Measurements from ENCODE around the gene SLC35G6. TPM values are rescaled to one million over a fixed set of nuclear protein-coding genes. Genes with fewer than 3 reads are reported as not detected.

Gene SLC35G6
- total RNA-seq, 1 donor, result not detected

DNA sequence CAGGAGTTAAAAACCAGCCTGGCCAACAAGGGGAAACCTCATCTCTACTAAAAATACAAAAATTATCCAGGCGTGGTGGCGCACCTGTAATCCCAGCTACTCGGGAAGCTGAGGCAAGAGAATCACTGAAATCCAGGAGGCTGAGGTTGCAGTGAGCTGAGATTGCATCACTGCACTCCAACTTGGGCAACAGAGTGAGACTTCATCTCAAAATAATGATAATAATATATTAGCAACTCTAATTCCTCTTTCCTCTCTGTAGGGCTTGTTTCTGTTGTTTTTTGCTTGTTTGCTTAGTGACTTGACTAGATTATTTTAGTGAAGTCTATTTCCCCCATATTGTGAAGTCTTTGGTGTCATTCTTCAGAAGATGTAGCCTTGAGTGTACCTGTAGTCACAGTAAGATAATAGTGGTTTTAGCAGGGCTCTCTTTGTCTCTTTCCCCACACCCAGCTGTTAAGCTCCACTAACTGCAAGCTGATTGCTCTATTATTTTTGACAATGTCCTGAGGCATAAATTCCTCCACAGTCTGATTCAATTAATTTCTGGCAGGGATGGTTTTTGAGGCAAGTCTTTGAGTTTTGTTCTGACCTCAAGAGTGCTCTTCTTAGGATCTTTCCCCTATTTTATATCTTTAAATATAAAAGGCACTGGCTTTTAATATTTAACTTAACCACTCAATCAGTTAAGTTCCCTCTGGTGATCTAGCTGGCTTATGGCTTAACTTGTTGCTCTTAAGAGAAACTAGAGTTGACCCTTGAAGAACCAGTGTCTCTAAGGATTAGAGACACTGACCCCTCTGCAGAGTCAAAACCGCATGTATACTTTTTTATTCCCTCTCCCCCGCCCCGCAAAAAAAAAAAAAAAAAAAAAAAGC lies 49.0 kb downstream of the SLC35G6 start:
- no peaks in the 10 kb centered on the region for H3K27me3 ChIP-seq (ENCODE audit: insufficient read depth, low read length)

More for the DNA sequence above, 49.0 kb downstream of the SLC35G6 start:
- Histone ChIP-seq H3K4me3 (ENCODE audit: low read length) (no peak overlapping the region), H3K9me3 (ENCODE audit: low read depth, low read length) (peaks cover 4% of the 10 kb centered on the region), H3K4me1 (ENCODE audit: insufficient read depth, low read length) (no peaks in the 10 kb centered on the region)

Other genes with a start within 250 kb of the SLC35G6 start
- gene DVL2, start 246.9 kb upstream of the SLC35G6 start, total RNA-seq, result 23.1 TPM
- 6.5 TPM for gene PHF23, start 242.0 kb upstream of the SLC35G6 start, total RNA-seq
- gene GABARAP, start 239.0 kb upstream of the SLC35G6 start, total RNA-seq, result 396 TPM
- gene CTDNEP1, start 229.7 kb upstream of the SLC35G6 start, total RNA-seq, result 38.8 TPM
- 14.4 TPM for gene ELP5, start 229.2 kb upstream of the SLC35G6 start, total RNA-seq
- gene CLDN7, start 219.0 kb upstream of the SLC35G6 start, total RNA-seq, result 0.10 TPM
- gene SLC2A4, start 199.7 kb upstream of the SLC35G6 start, total RNA-seq, result not detected
- gene YBX2, start 186.8 kb upstream of the SLC35G6 start, total RNA-seq, result not detected
- 340 TPM for gene EIF5A, start 173.8 kb upstream of the SLC35G6 start, total RNA-seq
- gene GPS2, start 166.1 kb upstream of the SLC35G6 start, total RNA-seq, result 65.9 TPM
- gene NEURL4, start 152.1 kb upstream of the SLC35G6 start, total RNA-seq, result 4.8 TPM
- 107 TPM for gene ACAP1, start 144.9 kb upstream of the SLC35G6 start, total RNA-seq
- 0.73 TPM for gene KCTD11, start 129.3 kb upstream of the SLC35G6 start, total RNA-seq
- not detected for gene TMEM95, start 126.3 kb upstream of the SLC35G6 start, total RNA-seq
- gene TNK1, start 100.4 kb upstream of the SLC35G6 start, total RNA-seq, result 5.5 TPM
- gene PLSCR3, start 86.9 kb upstream of the SLC35G6 start, total RNA-seq, result 21.6 TPM
- gene TMEM256, start 77.3 kb upstream of the SLC35G6 start, total RNA-seq, result 41.1 TPM
- gene NLGN2, start 73.6 kb upstream of the SLC35G6 start, total RNA-seq, result 0.73 TPM
- not detected for gene SPEM1, start 61.1 kb upstream of the SLC35G6 start, total RNA-seq
- not detected for gene SPEM2, start 55.8 kb upstream of the SLC35G6 start, total RNA-seq
- gene SPEM3, start 52.6 kb upstream of the SLC35G6 start, total RNA-seq, result under 0.01 TPM
- 4.6 TPM for gene TMEM102, start 46.0 kb upstream of the SLC35G6 start, total RNA-seq
- 0.21 TPM for gene FGF11, start 41.9 kb upstream of the SLC35G6 start, total RNA-seq
- gene CHRNB1, start 36.4 kb upstream of the SLC35G6 start, total RNA-seq, result 3.3 TPM
- 30.9 TPM for gene ZBTB4, start 1.8 kb upstream of the SLC35G6 start, total RNA-seq
- 174 TPM for gene POLR2A, start 2.9 kb downstream of the SLC35G6 start, total RNA-seq
- 14.4 TPM for gene TNFSF12, start 67.6 kb downstream of the SLC35G6 start, total RNA-seq
- gene TNFSF13, start 77.3 kb downstream of the SLC35G6 start, total RNA-seq, result 44.9 TPM
- gene SENP3, start 80.5 kb downstream of the SLC35G6 start, total RNA-seq, result 33.1 TPM
- gene CD68, start 98.2 kb downstream of the SLC35G6 start, total RNA-seq, result 147 TPM
- gene MPDU1, start 102.4 kb downstream of the SLC35G6 start, total RNA-seq, result 48.0 TPM
- gene SOX15, start 108.6 kb downstream of the SLC35G6 start, total RNA-seq, result 0.52 TPM
- gene FXR2, start 133.5 kb downstream of the SLC35G6 start, total RNA-seq, result 7.7 TPM
- 28.3 TPM for gene SAT2, start 146.4 kb downstream of the SLC35G6 start, total RNA-seq
- not detected for gene SHBG, start 148.7 kb downstream of the SLC35G6 start, total RNA-seq
- not detected for gene ATP1B2, start 169.5 kb downstream of the SLC35G6 start, total RNA-seq
- gene TP53, start 206.0 kb downstream of the SLC35G6 start, total RNA-seq, result 9.9 TPM
- gene WRAP53, start 207.0 kb downstream of the SLC35G6 start, total RNA-seq, result 3.6 TPM
- gene EFNB3, start 223.8 kb downstream of the SLC35G6 start, total RNA-seq, result not detected
- under 0.01 TPM for gene DNAH2, start 236.3 kb downstream of the SLC35G6 start, total RNA-seq

Data from mononuclear cell (primary cell).